ENCODE results near the gene SPATA6. TPM values are rescaled to one million over a fixed set of nuclear protein-coding genes. Genes with fewer than 3 reads are reported as not detected.

SPATA6 gene
- total and polyA plus RNA-seq, 3 donors from 2014 or later: 44.5 to 268 (median 138) TPM

DNA sequence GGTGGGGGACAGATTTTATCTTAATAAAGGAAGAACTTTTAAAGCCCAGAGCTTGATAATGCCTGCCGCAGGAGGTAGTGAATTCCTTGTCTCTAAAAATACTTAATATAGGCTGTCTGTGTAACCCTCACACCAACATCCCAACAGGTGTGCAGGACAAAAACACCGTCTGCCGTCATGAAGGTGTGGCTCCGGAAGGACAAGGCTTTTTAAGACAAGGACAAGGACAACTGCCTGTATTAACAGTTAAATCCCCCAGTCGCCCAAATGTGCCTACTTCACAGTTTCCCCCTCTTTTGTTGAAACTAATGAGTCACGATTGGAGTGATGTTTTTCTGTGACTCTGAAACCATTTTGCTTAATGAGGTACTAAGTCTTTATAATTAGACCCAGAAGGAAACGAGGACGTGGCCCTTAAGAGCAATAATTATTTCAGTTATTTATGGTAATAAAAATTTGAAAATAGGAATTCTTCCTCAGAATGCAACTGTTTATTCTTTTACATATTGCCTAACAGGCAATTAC, 27.3 kb upstream of the SPATA6 start:
- Histone ChIP-seq H3K36me3 (ENCODE audit: low read depth, missing control alignments) (no peaks in the 10 kb centered on the region), H3K4me1 (peaks cover 5% of the 10 kb centered on the region), H3K27me3 (no peaks in the 10 kb centered on the region), H3K27ac (no peak overlapping the region), H3K4me3 (no peak overlapping the region), H3K9me3 (no peaks in the 10 kb centered on the region)
- 63 to 75% methylated on average over 8 of the region's 8 CpGs for WGBS, 2 donors
- no peak for TF ChIP-seq POLR2A (IDR thresholded peaks at IDR 0.05)
- TF ChIP-seq, protein P1, sequence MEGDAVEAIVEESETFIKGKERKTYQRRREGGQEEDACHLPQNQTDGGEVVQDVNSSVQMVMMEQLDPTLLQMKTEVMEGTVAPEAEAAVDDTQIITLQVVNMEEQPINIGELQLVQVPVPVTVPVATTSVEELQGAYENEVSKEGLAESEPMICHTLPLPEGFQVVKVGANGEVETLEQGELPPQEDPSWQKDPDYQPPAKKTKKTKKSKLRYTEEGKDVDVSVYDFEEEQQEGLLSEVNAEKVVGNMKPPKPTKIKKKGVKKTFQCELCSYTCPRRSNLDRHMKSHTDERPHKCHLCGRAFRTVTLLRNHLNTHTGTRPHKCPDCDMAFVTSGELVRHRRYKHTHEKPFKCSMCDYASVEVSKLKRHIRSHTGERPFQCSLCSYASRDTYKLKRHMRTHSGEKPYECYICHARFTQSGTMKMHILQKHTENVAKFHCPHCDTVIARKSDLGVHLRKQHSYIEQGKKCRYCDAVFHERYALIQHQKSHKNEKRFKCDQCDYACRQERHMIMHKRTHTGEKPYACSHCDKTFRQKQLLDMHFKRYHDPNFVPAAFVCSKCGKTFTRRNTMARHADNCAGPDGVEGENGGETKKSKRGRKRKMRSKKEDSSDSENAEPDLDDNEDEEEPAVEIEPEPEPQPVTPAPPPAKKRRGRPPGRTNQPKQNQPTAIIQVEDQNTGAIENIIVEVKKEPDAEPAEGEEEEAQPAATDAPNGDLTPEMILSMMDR (IDR thresholded peaks at IDR 0.05): no peak
- intact Hi-C loops (cut with DNase I; ENCODE audit: low total_unique reads): no loop called here
- DNase-seq: no peak

DNA sequence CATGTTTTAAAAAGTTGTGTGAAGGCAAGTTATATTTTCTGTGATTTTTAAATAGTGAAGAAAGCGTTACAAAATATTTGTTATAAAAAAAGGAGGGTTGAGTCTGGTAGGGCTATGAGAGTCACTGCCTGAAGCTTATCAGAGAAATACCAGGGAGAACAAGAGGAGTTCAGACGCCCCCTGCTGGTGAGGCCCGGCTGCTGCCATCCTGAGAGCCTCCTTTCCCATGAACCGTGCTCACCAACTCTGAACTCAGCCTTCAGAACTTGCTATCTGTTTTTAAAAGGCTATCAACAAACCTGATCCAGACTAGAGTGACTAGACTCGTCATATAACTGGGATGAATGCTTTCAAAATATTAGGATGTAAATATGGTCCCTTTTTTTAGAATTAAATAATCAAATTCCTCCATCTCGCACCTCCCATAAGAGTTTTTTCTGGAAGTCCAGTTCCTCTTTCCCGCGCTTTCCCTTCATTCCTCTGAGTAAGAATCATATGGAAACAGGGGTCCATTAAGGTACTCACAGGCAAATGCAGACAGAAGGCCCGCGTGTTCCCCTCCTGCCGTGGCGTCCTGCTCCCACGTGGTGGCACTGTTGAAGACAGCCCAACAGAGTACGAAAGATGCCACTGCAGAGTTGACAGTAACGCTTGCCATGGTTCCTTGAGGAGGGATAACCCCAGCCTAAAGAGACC, 26.2 kb upstream of the SPATA6 start:
- TF ChIP-seq, protein P1 (IDR thresholded peaks at IDR 0.05): peak; percentile 70 to 95 (median 85)
- no peak for TF ChIP-seq POLR2A (IDR thresholded peaks at IDR 0.05)
- DNase-seq: peak; percentile 94
- H3K4me1 ChIP-seq: peaks cover 13% of the 10 kb centered on the region
- H3K36me3 ChIP-seq (ENCODE audit: low read depth, missing control alignments): no peaks in the 10 kb centered on the region
- H3K27ac ChIP-seq: no peak overlapping the region
- no peak overlapping the region for H3K4me3 ChIP-seq
- intact Hi-C loops (cut with DNase I; ENCODE audit: low total_unique reads): no loop called here
- H3K9me3 ChIP-seq: no peaks in the 10 kb centered on the region
- WGBS, 2 donors: 22 to 24% methylated on average over 13 to 15 of the region's 15 CpGs
- H3K27me3 ChIP-seq: no peaks in the 10 kb centered on the region

DNA sequence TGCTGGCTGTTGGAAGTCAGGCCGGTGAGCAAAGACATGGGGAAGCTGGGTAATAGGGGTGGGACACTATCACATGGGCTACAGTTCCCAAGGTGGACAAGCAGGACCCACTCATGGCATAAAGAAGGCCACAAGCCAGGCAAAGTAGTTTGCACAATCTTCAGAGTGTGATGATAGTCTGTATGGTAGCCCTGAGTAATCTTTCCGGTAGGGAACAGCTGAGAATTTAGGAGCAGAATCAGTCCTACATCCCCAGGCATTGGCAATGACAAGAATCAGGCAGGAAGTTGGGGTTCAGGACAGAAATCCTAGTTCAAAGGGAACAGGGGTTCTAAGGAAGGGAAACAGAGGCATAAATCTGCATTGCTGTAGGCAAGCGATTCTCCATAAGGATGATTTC, 23.9 kb upstream of the SPATA6 start:
- WGBS, 2 donors: 96 to 97% methylated on average over 3 of the region's 3 CpGs
- no peaks in the 10 kb centered on the region for H3K27me3 ChIP-seq
- H3K36me3 ChIP-seq (ENCODE audit: low read depth, missing control alignments): no peaks in the 10 kb centered on the region
- DNase-seq: no peak
- H3K4me3 ChIP-seq: no peak overlapping the region
- H3K27ac ChIP-seq: no peak overlapping the region
- H3K9me3 ChIP-seq: no peaks in the 10 kb centered on the region
- intact Hi-C loops (cut with DNase I; ENCODE audit: low total_unique reads): no loop called here
- peaks cover 13% of the 10 kb centered on the region for H3K4me1 ChIP-seq
- TF ChIP-seq, protein P1 (IDR thresholded peaks at IDR 0.05): no peak
- TF ChIP-seq POLR2A (IDR thresholded peaks at IDR 0.05): no peak

DNA sequence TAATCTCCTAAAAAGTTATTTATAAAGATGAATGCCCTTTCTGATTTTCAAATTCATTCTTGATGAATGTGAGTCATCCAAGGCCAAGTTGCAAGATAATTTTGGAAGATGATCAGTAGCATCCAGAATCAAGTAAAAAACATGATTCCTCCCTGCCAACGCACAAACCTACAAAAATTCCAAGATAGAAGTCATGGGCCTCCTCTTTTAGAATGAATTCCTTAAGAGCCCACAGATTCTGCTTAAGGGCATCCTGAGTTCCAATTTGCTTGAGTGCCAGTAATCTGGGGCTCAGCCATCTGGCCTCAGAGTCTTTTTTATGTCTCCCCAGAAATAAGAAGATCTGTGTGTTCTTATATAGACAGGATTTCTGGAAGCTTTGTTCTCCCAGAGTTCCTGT, 23.2 kb upstream of the SPATA6 start:
- no peak overlapping the region for H3K27ac ChIP-seq
- no peak for DNase-seq
- H3K27me3 ChIP-seq: no peaks in the 10 kb centered on the region
- intact Hi-C loops (cut with DNase I; ENCODE audit: low total_unique reads): no loop called here
- peaks cover 13% of the 10 kb centered on the region for H3K4me1 ChIP-seq
- TF ChIP-seq POLR2A (IDR thresholded peaks at IDR 0.05): no peak
- TF ChIP-seq, protein P1 (IDR thresholded peaks at IDR 0.05): no peak
- H3K4me3 ChIP-seq: no peak overlapping the region
- no peaks in the 10 kb centered on the region for H3K9me3 ChIP-seq
- WGBS, 2 donors: 55 to 74% methylated on average over 1 of the region's 1 CpG
- H3K36me3 ChIP-seq (ENCODE audit: low read depth, missing control alignments): no peaks in the 10 kb centered on the region

Measured in testis (tissue), 3 donors.